ENCODE data around the gene SLC22A23.

Gene SLC22A23

GRCh38 chr6:3321042-3321441 lies 135.8 kb downstream of the SLC22A23 start:
- no peak overlapping the region for H3K4me3 ChIP-seq (ENCODE audit: low read length)
- H3K9ac ChIP-seq (ENCODE audit: low read length), result no peak overlapping the region

DNA sequence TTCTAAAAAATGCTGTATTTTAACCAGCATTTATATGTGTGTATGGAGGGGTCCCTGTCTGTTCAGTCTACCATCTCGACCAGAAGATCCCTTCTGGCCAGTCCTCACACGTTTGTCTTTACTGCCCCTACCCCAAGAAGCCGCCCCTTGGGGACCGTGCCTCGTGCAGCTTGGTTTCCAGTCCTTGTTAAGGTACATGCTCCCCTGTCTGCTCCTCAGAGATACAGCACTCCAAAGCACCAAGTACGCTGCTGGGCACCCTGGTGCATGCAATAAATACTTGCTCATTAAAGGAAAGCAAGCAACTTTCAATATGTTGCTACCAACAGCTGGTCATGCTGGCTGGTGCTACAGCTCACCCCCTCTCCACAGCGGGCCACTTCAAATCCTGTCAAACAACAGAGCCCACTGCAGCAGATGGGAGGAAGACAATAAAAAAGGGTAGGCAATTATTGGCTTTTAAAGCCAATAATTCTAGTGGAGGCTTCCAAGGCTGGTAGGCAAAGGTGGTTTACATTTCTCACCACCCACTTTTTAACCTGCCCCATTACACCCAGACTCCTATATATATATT lies 136.5 kb downstream of the SLC22A23 start:
- Histone ChIP-seq H3K9ac (ENCODE audit: low read length) (no peak overlapping the region), H3K4me3 (ENCODE audit: low read length) (no peak overlapping the region), H3K4me2 (ENCODE audit: low read length) (no peak overlapping the region), H3K79me2 (ENCODE audit: low read length) (no peaks in the 10 kb centered on the region), H3K4me1 (ENCODE audit: low read length) (peaks cover 15% of the 10 kb centered on the region), H3K9me3 (ENCODE audit: insufficient read depth, low read length) (no peaks in the 10 kb centered on the region), H3K27ac (ENCODE audit: low read length) (no peak overlapping the region), H4K20me1 (ENCODE audit: insufficient read depth, low read length) (no peaks in the 10 kb centered on the region), H3K36me3 (replicated peaks; ENCODE audit: low read depth, low read length) (no peaks in the 10 kb centered on the region), H3K27me3 (ENCODE audit: low read depth, low read length) (no peaks in the 10 kb centered on the region), H2AFZ (ENCODE audit: low read depth, low read length) (no peak overlapping the region)
- TF ChIP-seq EZH2phosphoT487 (IDR thresholded peaks at IDR 0.05; ENCODE audit: low read depth) (no peak), CTCF (IDR thresholded peaks at IDR 0.05; ENCODE audit: low read depth, low read length) (no peak)

More at GRCh38 chr6:3321042-3321441, 135.8 kb downstream of the SLC22A23 start:
- Histone ChIP-seq H3K27me3 (ENCODE audit: low read depth, low read length) (no peaks in the 10 kb centered on the region), H3K9me3 (ENCODE audit: insufficient read depth, low read length) (no peaks in the 10 kb centered on the region), H3K4me1 (ENCODE audit: low read length) (peaks cover 15% of the 10 kb centered on the region), H3K79me2 (ENCODE audit: low read length) (no peaks in the 10 kb centered on the region), H3K27ac (ENCODE audit: low read length) (no peak overlapping the region), H4K20me1 (ENCODE audit: insufficient read depth, low read length) (no peaks in the 10 kb centered on the region), H3K36me3 (replicated peaks; ENCODE audit: low read depth, low read length) (no peaks in the 10 kb centered on the region), H2AFZ (ENCODE audit: low read depth, low read length) (no peak overlapping the region), H3K4me2 (ENCODE audit: low read length) (no peak overlapping the region)
- no peak for TF ChIP-seq EZH2phosphoT487 (IDR thresholded peaks at IDR 0.05; ENCODE audit: low read depth)
- no peak for TF ChIP-seq CTCF (IDR thresholded peaks at IDR 0.05; ENCODE audit: low read depth, low read length)

GRCh38 chr6:3319610-3320200 lies 137.1 kb downstream of the SLC22A23 start:
- H3K4me1 ChIP-seq (ENCODE audit: low read length), result peaks cover 12% of the 10 kb centered on the region
- no peaks in the 10 kb centered on the region for H3K27me3 ChIP-seq (ENCODE audit: low read depth, low read length)
- H3K9me3 ChIP-seq (ENCODE audit: insufficient read depth, low read length), result no peaks in the 10 kb centered on the region
- no peaks in the 10 kb centered on the region for H3K36me3 ChIP-seq (replicated peaks; ENCODE audit: low read depth, low read length)
- no peaks in the 10 kb centered on the region for H3K79me2 ChIP-seq (ENCODE audit: low read length)
- H3K4me2 ChIP-seq (ENCODE audit: low read length), result no peak overlapping the region
- no peak overlapping the region for H3K27ac ChIP-seq (ENCODE audit: low read length)
- no peak overlapping the region for H3K9ac ChIP-seq (ENCODE audit: low read length)
- no peak overlapping the region for H2AFZ ChIP-seq (ENCODE audit: low read depth, low read length)
- TF ChIP-seq CTCF (IDR thresholded peaks at IDR 0.05; ENCODE audit: low read depth, low read length) (no peak), EZH2phosphoT487 (IDR thresholded peaks at IDR 0.05; ENCODE audit: low read depth) (no peak)
- no peak overlapping the region for H3K4me3 ChIP-seq (ENCODE audit: low read length)
- H4K20me1 ChIP-seq (ENCODE audit: insufficient read depth, low read length), result no peaks in the 10 kb centered on the region

GRCh38 chr6:3318821-3319540 lies 137.9 kb downstream of the SLC22A23 start:
- H3K9ac ChIP-seq (ENCODE audit: low read length), result no peak overlapping the region
- no peak overlapping the region for H3K27ac ChIP-seq (ENCODE audit: low read length)
- no peaks in the 10 kb centered on the region for H3K36me3 ChIP-seq (replicated peaks; ENCODE audit: low read depth, low read length)
- peaks cover 8% of the 10 kb centered on the region for H3K4me1 ChIP-seq (ENCODE audit: low read length)
- no peaks in the 10 kb centered on the region for H3K27me3 ChIP-seq (ENCODE audit: low read depth, low read length)
- H4K20me1 ChIP-seq (ENCODE audit: insufficient read depth, low read length), result no peaks in the 10 kb centered on the region
- no peak overlapping the region for H2AFZ ChIP-seq (ENCODE audit: low read depth, low read length)
- no peaks in the 10 kb centered on the region for H3K79me2 ChIP-seq (ENCODE audit: low read length)
- TF ChIP-seq CTCF (IDR thresholded peaks at IDR 0.05; ENCODE audit: low read depth, low read length) (no peak), EZH2phosphoT487 (IDR thresholded peaks at IDR 0.05; ENCODE audit: low read depth) (no peak)
- no peak overlapping the region for H3K4me3 ChIP-seq (ENCODE audit: low read length)
- no peak overlapping the region for H3K4me2 ChIP-seq (ENCODE audit: low read length)
- H3K9me3 ChIP-seq (ENCODE audit: insufficient read depth, low read length), result no peaks in the 10 kb centered on the region

All from OCI-LY3 (cell line).